Aorta (tissue), 5 donors: ENCODE results near the gene AFP. TPM values are rescaled to one million over a fixed set of nuclear protein-coding genes. Genes with fewer than 3 reads are reported as not detected.

Source experiments
- ATAC-seq: fragments of 200-7000 bp; cut with Tn5 transposase; one replicate; pipeline ENCODE4 v1.9.1; 2022; ENCODE audit warnings: moderate library complexity; ENCODE audit not compliant: low FRiP score
- DNase-seq, 2 donors: peaks; one replicate each; pipeline ENCODE4 v3.0.0-alpha.2; 2020
- H3K27ac ChIP-seq, 2 donors: one replicate each; pipeline ENCODE4 v1.5.1; 2013; ENCODE audit warnings: low read length in 2 of 2, mild to moderate bottlenecking in 2 of 2, moderate library complexity in 2 of 2, control low read depth in 1 of 2, inconsistent platforms in 1 of 2, low read depth in 1 of 2
- H3K27me3 ChIP-seq, 2 donors: one replicate each; pipeline ENCODE4 v1.6.1; 2013; ENCODE audit warnings: control low read depth in 1 of 2, low read length in 1 of 2, mild to moderate bottlenecking in 1 of 2, moderate library complexity in 1 of 2; ENCODE audit not compliant: insufficient read depth in 2 of 2, control insufficient read depth in 1 of 2
- H3K36me3 ChIP-seq, 2 donors: one replicate each; pipeline ENCODE4 v1.6.1; 2013; ENCODE audit warnings: control low read depth in 1 of 2, low read length in 1 of 2, mild to moderate bottlenecking in 1 of 2; ENCODE audit not compliant: insufficient read depth in 2 of 2, control insufficient read depth in 1 of 2
- H3K4me1 ChIP-seq, 2 donors: one replicate each; pipeline ENCODE4 v1.6.1; 2013; ENCODE audit warnings: low read length in 2 of 2, control low read depth in 1 of 2, mild to moderate bottlenecking in 1 of 2, moderate library complexity in 1 of 2; ENCODE audit not compliant: insufficient read depth in 2 of 2, control insufficient read depth in 1 of 2
- H3K4me3 ChIP-seq, 2 donors: one replicate each; pipeline ENCODE4 v1.5.1; 2013; ENCODE audit warnings: low read length in 2 of 2, control low read depth in 1 of 2, mild to moderate bottlenecking in 1 of 2
- H3K9me3 ChIP-seq: one replicate; pipeline ENCODE4 v1.6.1; 2013; ENCODE audit warnings: mild to moderate bottlenecking, low read length; ENCODE audit not compliant: control insufficient read depth
- WGBS, 2 donors: extraction: QIAGEN DNeasy Blood & Tissue Kit; methylation state at CpG; one replicate each; pipeline ENCODE4 v1.1.7; 2013; 5-methylcytosine and 5-hydroxymethylcytosine counted together
- intact Hi-C, 2 donors: fragments of 100-400 bp; cut with DNase I; formaldehyde crosslinking; loops; one replicate each; pipeline versions ENCODE4 v1.14.2 to v1.15.0; 2022
- polyA plus RNA-seq, 2 donors: library from polyadenylated mRNA; stranded (reverse); fragments of 200-250 nt; gene quantifications; one replicate each; pipeline ENCODE4 v1.2.3, GENCODE V29; 2013
- total RNA-seq, 2 donors: library from RNA; stranded (reverse); fragmentation: NEBNext Ultra II Directional; extraction: Animal tissue kit (Norgen Biotek cat#: 25700); gene quantifications; one replicate each; pipeline ENCODE4 v1.2.1, GENCODE V29; 2021
- donor health status: healthy with polysubstance abuse.
- donor health status: Bipolar disorder and iron deficiency.
- donor health status: DM: no; HTN: no; CAD: no.
- donor health status: DM: no; HTN: no; CAD: no.
- donor health status: DM: yes; HTN: yes; CAD: no.

AFP gene
- total and polyA plus RNA-seq, 4 donors: 0.99 TPM; not detected in 3

- no peaks in the 10 kb centered on the region for H3K9me3 ChIP-seq
- no peaks in the 10 kb centered on the region for H3K27me3 ChIP-seq
- no peak overlapping the region for H3K27ac ChIP-seq
- intact Hi-C loops: no loop called here
- H3K4me3 ChIP-seq: no peak overlapping the region
- H3K4me1 ChIP-seq: peaks cover 0 to 2% of the 10 kb centered on the region in 2 donors
- no peaks in the 10 kb centered on the region for H3K36me3 ChIP-seq
- DNase-seq: no peak
- ATAC-seq: no peak
- 71 to 91% methylated on average over 5 of the region's 5 CpGs for WGBS, 2 donors
These were observed 20.4 kb downstream of the AFP start for GRCh38 chr4:73456177-73457022.

DNA sequence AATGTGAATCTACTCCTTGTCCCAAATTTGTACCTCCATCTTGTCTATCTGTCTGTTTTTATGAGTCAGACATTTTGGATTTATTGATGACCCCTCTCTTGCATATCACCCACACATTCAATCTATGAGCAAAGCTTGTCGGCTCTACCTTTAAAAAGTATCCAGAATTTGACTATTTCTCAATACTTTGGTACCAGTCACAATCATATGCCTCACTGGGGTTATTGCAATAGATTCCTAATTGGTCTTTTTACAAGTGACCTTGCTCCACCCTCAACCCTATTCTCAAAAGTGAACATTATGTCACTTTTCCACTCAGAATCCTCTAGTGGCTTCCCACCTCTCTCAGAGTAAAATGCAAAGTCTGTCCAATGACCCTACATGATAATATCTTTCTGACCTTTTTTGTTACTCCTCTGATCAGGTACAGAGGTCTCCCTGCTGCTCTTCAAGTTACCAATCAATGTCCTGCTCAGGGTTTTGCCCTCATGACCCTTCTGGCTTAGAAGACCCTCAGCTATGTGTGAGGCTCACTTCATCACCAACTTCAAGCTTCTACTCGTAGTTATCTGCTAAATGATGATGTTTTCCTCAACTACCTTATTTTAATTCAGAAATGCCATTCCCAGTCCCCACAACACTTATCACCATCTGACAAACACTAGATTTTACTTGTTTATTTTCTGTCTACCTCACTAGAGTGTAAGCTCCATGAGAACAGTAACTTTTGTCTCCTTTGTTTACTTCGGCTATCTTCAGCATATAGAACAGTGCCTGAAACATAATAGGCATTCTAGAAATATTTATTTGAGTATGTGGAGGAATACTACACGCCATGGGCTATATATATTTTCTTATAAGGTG, 22.4 kb downstream of the AFP start:
- Histone ChIP-seq H3K36me3 (no peaks in the 10 kb centered on the region), H3K27ac (no peak overlapping the region), H3K4me3 (no peak overlapping the region), H3K27me3 (no peaks in the 10 kb centered on the region), H3K4me1 (no peaks in the 10 kb centered on the region), H3K9me3 (peaks cover 2% of the 10 kb centered on the region)
- WGBS, 2 donors: 84 to 86% methylated on average over 4 of the region's 4 CpGs
- DNase-seq (no peak), ATAC-seq (no peak)
- intact Hi-C loops: no loop called here

DNA sequence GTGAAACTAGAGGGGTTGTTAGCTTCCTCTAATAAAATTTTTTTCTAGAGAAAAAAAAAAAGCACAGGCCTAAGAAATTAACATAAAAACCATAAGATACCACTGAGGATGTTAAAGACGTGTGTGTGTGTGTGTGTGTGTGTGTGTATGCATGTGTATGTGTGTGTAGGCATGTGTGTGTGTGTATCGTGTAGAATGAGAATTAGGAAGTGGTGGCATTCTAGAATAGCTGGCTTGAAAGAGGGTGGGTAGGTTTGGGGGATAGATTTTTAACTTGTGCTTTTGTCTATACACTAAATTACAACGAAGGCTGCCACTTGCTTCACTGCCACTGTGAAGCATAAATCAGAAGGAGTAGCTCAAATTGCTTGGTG, 23.0 kb downstream of the AFP start:
- DNase-seq (no peak), ATAC-seq (no peak)
- peaks cover 2% of the 10 kb centered on the region for H3K9me3 ChIP-seq
- H3K27me3 ChIP-seq: no peaks in the 10 kb centered on the region
- H3K4me1 ChIP-seq: no peaks in the 10 kb centered on the region
- H3K27ac ChIP-seq: no peak overlapping the region
- 66 to 71% methylated on average over 3 of the region's 3 CpGs for WGBS, 2 donors
- intact Hi-C loops: no loop called here
- no peaks in the 10 kb centered on the region for H3K36me3 ChIP-seq
- no peak overlapping the region for H3K4me3 ChIP-seq

DNA sequence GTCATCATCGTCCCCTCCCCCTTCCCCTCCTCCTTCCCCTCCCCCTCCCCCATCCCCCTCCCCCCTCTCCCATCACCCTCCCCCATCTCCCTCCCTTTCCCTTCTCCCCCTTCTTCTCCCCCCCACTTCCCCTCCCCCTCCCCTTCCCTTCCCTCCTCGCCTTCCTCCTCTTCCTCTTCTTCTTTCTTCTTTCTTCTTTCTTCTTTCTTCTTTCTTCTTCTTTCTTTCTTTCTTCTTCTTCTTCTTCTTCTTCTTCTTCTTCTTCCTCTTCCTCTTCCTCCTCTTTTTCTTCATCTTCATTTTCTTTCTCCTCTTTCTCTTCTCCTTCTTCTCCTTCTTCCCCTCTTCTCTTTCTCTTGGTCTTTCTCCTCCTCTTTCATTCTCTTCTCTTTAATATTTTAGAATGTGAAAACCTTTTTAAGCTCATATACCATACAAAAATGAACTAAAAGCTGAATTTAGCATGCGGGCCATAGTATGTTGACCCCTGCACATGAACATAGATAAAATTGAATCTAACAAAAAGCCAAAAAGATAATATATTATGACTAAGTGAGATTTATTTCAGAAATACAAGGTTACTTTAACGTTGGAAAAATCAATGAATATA, 25.0 kb downstream of the AFP start:
- intact Hi-C loops: no loop called here
- H3K27me3 ChIP-seq: no peaks in the 10 kb centered on the region
- H3K9me3 ChIP-seq: peaks cover 2% of the 10 kb centered on the region
- no peak for ATAC-seq
- no peak overlapping the region for H3K27ac ChIP-seq
- DNase-seq: no peak
- no peaks in the 10 kb centered on the region for H3K36me3 ChIP-seq
- H3K4me3 ChIP-seq: no peak overlapping the region
- H3K4me1 ChIP-seq: no peaks in the 10 kb centered on the region
- 77 to 80% methylated on average over 4 of the region's 4 CpGs for WGBS, 2 donors

- Histone ChIP-seq H3K36me3 (no peaks in the 10 kb centered on the region), H3K27me3 (no peaks in the 10 kb centered on the region), H3K4me3 (no peak overlapping the region), H3K4me1 (no peaks in the 10 kb centered on the region), H3K9me3 (no peaks in the 10 kb centered on the region), H3K27ac (no peak overlapping the region)
- intact Hi-C loops: no loop called here
- WGBS, 2 donors: 63 to 70% methylated on average over 3 of the region's 3 CpGs
- DNase-seq (no peak), ATAC-seq (no peak)
These were observed 32.1 kb downstream of the AFP start for GRCh38 chr4:73468170-73468569.

- H3K27ac ChIP-seq: no peak overlapping the region
These were observed 34.7 kb downstream of the AFP start for GRCh38 chr4:73470728-73471127.

DNA sequence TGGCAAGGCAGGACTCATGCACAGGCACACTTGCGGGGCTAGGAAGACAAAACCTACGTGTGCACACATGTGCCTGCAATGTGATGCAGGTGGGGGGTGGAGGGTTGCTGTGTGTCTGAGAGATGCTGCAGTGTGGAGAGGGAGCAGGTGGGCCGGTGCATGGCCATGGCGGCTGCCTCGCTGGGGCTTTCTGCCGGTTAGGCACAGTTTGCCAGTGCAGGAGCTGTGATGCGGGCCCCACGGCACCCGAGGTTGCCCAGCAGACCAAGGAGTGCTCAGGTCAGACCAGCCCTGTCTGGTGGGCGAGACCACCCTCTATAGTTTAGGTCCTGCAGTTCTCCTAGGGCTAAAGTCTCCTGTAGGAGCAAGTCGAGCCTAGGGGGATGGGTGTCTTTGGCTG, 41.2 kb downstream of the AFP start:
- intact Hi-C loops: no loop called here
- DNase-seq (peak in 1 of 2 donors; percentile 51), ATAC-seq (peak; percentile 30)
- Histone ChIP-seq H3K4me1 (no peaks in the 10 kb centered on the region), H3K27ac (no peak overlapping the region), H3K36me3 (no peaks in the 10 kb centered on the region), H3K4me3 (no peak overlapping the region), H3K27me3 (no peaks in the 10 kb centered on the region), H3K9me3 (peaks cover 7% of the 10 kb centered on the region)
- WGBS, 2 donors: 80 to 85% methylated on average over 11 of the region's 11 CpGs

More at GRCh38 chr4:73470728-73471127, 34.7 kb downstream of the AFP start:
- no peaks in the 10 kb centered on the region for H3K4me1 ChIP-seq
- intact Hi-C loops: no loop called here
- 61 to 64% methylated on average over 1 of the region's 1 CpG for WGBS, 2 donors
- no peak for DNase-seq
- no peaks in the 10 kb centered on the region for H3K36me3 ChIP-seq
- H3K27me3 ChIP-seq: no peaks in the 10 kb centered on the region
- peaks cover 7% of the 10 kb centered on the region for H3K9me3 ChIP-seq
- no peak for ATAC-seq
- H3K4me3 ChIP-seq: no peak overlapping the region

- ATAC-seq (no peak), DNase-seq (no peak)
- Histone ChIP-seq H3K36me3 (no peaks in the 10 kb centered on the region), H3K27ac (no peak overlapping the region), H3K9me3 (peaks cover 7% of the 10 kb centered on the region), H3K27me3 (no peaks in the 10 kb centered on the region), H3K4me1 (no peaks in the 10 kb centered on the region), H3K4me3 (no peak overlapping the region)
- intact Hi-C loops: no loop called here
- WGBS, 2 donors: 69 to 87% methylated on average over 1 of the region's 1 CpG
These were observed 43.3 kb downstream of the AFP start for GRCh38 chr4:73479323-73479722.
